ENCODE data around the gene F8.
"Not testable (repeated sequence)": the region's sequence is repeated elsewhere in the genome, so short reads cannot be mapped to it uniquely, and the experiment has no call there.

F8 gene

DNA sequence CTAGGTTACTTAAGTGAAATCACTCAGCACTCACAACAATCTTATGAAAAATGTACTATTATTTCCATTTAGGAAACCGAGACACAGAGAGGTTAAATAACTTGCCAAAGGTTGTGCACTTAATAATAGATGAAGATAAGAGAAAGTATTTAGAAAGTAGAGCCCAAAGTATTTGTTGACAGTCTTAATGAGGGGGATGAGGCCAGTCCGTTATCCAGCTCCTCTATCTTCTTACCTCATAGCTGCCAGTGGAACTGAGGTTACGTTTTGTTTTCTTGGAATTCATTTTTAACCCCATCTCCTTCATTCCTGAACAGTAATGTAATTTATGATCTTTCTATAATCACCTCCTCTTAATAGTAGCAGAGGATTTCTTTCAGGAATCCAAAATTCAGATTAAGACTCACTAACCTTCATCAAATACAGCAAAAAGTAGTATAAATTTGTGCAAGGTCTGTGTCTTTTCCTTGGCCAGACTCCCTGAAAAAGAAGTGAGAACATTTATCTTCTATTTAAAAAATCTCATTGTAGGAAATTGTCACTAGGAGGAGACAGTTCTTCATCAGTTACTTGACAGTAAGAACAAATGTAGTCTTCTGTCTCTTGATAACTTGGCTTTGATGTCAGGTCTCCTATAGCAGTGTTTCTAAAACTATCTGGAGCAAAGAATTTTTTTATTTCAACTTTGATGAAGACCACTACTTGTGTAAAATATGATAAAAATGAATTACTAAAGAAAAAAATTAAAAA, 35.5 kb downstream of the F8 start:
- DNase-seq (ENCODE audit: low read depth in 2 of 2) = no peak

DNA sequence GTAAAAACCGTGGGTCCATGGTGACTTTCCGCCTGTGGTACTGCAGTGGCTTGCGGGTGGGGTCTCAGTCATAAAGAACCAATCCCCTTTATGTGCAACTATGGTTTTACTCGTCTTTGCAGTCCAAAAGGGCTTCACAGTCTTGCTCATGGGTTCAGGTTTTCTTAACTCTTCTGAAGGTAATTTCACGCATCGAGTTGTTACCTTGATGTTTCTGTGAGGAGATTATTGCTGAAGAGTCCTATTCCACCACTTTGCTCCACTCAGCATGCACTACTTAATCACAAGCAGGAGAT, 41.5 kb downstream of the F8 start:
- DNase-seq (ENCODE audit: low read depth in 2 of 2) = no peak

DNA sequence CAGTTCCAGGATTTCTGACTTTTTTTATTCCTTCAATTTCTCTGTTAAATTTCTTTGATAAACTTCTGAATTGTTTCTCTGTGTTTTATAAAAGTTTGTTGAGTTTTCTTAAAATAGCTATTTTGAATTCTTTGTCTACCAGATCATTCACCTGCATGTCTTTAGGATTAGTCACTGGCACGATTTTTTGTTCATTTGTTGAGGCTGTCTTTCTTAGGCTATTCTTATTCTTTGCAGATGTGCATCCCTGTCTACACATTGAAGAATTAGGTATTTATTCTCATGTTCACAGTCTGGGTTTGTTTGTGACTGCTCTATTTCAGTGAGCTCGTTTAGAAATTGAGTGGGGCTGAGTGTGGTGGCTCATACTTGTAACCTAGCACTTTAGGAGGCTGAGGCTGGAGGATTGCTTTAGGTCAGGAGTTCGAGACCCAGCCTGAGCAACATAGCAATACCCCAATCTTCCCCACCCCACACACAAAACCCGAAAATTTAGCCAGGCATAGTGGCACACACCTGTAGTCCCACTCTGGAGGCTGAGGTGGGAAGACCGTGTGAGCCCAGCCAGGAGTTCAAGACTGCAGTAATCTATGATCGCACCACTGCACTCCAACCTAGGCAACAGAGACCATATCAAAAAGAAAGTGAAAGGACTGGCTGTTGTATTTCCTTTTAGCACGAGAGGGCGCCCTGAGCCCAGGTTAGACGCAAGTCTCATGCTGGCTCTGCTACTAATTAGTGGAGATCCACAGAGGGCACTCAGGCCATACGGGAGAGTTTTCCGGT, 42.0 kb downstream of the F8 start:
- DNase-seq (ENCODE audit: low read depth in 2 of 2) = peak; percentile 51 to 59

DNA sequence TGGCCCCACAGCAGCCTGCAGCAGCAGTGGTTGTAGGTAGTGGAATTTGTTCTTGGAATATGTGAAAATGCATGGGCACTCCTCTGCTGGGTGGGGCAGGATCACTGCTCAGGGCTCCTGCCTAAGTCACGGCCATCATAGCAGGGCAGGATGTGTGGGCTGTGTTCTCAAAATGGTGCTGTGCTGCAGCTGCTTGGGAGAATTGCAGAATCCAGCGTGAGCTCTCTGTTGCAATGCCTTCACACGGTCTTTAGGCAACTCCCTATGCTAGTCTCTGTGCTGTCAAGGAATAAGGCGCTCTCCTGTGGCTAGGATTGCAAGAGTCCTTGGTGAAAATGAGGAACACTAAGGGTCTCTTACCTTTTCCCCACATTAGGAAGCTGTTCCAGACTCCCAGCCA, 42.9 kb downstream of the F8 start:
- DNase-seq (ENCODE audit: low read depth in 2 of 2) = no peak

DNA sequence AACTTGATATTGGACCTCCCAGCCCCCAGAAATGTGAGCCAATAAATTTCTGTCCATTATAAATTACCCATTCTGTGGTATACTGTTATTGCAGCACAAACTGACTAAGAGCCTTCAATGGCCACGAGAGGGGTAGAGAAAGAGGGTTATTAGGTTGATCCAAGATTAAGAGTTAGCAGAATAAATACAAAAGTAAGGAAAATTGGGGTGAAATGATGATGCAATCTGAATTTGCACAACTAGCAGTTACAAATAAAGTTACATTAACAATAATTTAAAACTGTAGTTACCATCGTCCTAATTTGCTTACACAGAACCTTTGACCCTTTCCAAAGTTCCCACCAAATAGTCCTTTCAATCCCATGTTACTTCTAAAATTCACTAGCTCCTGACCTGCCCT, 54.2 kb downstream of the F8 start:
- DNase-seq (ENCODE audit: low read depth in 2 of 2) = no peak

DNA sequence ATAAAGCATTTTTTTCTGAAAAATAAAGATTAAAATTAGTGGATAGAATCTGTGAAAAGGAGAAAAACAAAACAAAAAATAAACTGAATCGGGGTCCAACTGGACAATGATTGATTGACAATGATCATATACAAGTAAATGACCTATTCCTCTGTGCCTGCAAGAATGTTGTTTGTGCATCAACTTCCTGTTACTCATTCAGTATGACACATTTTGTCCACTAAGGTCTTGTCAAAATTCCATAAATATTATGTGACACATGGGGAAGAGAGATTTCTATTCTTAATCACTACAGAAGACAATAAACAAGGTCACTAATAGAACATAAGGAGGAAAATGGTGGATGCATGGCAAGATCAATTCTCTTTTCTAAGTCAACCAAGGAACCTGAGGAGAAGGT, 54.9 kb downstream of the F8 start:
- DNase-seq (ENCODE audit: low read depth in 2 of 2) = no peak

DNA sequence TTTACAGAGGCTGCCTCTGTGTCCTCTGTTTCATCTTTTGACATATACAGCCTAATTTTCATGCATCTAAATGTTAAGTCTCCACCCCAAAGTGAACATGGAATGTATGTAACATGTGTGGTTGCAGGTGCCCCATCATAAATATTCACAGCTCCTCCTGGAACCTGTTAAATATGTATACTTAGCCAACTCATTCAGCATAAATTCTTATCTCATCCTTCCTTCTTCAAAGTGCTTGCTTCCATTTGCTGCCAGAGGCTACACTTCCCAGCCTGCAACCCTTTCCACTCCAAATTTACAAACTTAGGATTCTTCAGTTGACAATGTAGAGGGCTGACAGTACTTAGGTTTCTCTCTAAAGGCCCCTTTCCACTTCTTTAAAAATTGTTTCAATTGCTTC, 60.6 kb downstream of the F8 start:
- DNase-seq (ENCODE audit: low read depth in 2 of 2) = no peak

DNA sequence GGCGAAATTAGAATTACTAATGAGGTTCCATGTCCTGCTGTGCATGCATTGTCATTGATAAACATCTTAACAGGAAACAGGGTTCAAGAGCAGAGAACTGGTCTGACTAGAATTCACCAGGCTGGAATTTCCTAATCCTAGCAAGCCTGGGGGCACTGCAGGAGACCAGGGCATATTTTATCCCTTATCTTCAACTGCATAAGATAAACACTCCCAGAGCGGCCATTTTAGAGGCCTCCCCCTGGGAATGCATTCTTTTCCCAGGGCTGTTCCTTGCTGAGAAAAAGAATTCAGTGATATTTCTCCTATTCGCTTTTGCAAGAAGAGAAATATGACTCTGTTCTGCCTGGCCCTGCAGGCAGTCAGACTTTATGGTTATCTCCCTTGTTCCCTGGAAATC, 66.7 kb downstream of the F8 start:
- DNase-seq (ENCODE audit: low read depth in 2 of 2) = not testable (repeated sequence)

DNA sequence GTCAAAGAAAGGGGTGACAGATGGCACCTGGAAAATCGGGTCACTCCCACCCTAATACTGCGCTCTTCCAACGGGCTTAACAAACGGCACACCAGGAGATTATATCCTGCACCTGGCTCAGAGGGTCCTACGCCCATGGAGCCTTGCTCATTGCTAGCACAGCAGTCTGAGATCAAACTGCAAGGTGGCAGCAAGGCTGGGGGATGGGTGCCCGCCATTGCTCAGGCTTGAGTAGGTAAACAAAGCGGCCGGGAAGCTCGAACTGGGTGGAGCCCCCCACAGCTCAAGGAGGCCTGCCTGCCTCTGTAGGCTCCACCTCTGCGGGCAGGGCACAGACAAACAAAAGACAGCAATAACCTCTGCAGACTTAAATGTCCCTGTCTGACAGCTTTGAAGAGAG, 83.3 kb downstream of the F8 start:
- not testable (repeated sequence) for DNase-seq (ENCODE audit: low read depth in 2 of 2)

DNA sequence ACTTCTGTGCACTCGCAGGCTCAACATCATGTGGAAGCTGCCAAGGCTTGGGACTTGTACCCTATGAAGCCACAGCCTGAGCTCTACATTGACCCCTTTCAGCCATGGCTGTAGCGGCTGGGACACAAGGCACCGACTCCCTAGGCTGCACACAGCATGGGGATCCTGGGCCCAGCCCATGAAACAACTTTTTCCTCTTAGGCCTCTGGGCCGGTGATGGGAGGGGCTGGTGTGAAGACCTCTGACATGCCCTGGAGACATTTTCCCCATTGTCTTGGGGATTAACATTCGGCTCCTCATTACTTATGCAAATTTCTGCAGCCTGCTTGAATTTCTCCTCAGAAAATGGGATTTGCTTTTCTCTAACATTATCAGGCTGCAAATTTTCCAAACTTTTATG, 97.8 kb downstream of the F8 start:
- not testable (repeated sequence) for DNase-seq (ENCODE audit: low read depth in 2 of 2)

DNA sequence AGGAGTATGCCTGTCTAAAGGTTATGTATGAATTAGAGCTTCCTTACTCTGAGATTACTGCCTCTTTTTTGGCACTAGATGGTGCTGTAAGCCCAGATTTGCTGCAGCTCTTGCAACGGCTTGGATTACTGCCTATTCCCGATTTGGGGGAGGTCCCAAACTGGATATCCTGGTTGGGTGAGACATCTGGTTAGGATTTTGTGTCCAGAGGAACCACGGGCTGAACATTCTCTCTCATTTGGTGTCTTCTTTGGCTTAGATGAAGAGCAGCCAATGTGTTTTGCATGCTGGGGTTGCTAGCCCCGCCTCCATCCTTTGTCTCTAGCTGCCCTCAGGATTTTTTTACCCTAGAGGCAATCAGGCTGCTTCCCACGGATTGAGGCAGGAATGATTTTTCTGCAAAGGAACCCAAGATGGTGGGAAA, 104.5 kb downstream of the F8 start:
- no peak for DNase-seq (ENCODE audit: low read depth in 2 of 2)

DNA sequence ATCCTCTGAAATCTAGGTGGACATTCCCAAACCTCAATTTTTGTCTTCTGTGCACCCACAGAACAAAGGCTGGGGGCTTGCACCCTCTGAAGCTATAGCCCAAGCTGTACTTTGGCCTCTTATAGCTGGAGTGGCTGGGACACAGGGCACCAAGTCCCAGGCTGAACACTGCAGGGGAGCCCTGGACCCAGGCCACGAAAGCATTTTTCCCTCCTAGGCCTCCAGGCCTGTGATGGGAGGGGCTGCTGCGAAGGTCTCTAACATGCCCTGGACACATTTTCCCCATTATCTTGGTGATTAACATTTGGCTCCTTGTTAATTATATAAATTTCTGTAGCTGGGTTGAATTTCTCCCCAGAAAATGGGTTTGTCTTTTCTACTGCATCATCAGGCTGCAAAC, 108.5 kb downstream of the F8 start:
- no peak for DNase-seq (ENCODE audit: low read depth in 2 of 2)

DNA sequence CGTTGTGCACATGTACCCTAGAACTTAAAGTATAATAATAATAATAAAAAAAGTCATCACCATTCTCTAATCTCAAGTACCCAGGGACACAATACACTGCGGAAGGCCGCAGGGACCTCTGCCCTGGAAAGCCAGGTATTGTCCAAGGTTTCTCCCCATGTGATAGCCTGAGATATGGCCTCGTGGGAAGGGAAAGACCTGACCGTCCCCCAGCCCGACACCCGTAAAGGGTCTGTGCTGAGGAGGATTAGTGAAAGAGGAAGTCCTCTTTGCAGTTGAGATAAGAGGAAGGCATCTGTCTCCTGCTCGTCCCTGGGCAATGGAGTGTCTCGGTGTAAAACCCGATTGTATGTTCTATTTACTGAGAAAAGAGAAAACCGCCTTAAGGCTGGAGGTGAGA, 112.0 kb downstream of the F8 start:
- not testable (repeated sequence) for DNase-seq (ENCODE audit: low read depth in 2 of 2)

DNA sequence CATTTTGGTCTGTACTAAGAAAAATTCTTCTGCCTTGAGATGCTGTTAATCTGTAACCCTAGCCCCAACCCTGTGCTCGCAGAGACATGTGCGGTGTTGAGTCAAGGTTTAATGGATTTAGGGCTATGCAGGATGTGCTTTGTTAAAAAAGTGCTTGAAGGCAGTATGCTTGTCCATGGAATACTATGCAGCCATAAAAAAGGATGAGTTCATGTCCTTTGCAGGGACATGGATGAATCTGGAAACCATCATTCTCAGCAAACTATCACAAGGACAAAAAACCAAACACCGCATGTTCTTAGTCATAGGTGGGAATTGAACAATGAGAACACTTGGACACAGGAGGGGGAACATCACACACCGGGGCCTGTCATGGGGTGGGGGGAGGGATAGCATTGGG, 112.5 kb downstream of the F8 start:
- DNase-seq (ENCODE audit: low read depth in 2 of 2) = not testable (repeated sequence)

DNA sequence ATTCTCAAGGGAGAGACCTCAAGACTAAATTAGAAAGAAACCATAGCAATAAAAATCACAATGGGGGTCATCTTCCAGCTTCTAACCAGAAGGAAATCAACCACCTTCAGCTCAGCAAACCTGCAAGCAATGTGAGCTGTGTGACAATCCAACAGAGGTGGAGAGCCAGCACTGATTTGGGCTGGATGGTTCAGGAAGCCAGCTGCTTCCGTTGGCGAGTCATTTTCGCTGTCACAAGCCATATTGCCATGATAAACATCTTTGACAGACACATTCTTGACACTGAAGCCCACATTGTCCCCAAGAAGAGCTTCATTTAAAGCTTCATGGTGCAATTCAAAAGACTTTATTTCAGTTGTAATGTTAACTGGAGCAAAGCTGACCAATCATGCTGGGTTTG, 113.7 kb downstream of the F8 start:
- no peak for DNase-seq (ENCODE audit: low read depth in 2 of 2)

DNA sequence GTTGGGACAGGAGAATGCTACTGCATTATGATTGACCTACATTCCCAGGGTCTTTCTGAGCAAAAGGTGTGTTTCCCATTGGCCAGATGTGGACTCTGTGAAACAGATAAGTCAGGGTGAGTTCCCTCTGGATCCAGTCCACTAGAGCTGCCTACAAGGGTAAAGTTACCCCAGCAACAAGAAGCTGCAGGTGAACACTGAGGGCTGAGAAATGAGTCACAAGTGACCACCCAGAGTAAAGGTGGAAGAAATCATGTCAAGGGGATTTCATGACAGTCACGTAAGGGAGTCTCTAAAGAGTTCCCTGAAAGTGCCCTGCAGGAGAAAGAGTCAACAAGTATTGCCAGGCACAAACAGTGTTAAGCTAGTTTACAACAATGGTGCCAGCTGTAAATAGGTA, 120.1 kb downstream of the F8 start:
- no peak for DNase-seq (ENCODE audit: low read depth in 2 of 2)

DNA sequence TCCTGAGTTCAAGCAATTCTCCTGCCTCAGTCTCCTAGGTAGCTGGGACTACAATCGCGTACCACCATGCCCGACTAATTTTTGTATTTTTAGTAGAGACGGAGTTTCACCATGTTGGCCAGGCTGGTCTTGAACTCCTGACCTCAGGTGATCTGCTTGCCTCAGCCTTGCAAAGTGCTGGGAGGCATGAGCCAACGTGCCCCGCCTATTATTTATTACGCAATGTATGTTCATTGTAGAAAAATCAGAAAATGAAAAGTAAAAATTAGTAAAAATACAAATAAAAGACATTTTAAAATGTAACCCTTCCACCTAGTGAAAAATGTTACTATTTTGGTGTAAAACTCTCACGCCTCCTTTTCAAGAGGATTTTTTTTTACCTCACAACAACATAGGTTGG, 122.2 kb downstream of the F8 start:
- no peak for DNase-seq (ENCODE audit: low read depth in 2 of 2)

DNA sequence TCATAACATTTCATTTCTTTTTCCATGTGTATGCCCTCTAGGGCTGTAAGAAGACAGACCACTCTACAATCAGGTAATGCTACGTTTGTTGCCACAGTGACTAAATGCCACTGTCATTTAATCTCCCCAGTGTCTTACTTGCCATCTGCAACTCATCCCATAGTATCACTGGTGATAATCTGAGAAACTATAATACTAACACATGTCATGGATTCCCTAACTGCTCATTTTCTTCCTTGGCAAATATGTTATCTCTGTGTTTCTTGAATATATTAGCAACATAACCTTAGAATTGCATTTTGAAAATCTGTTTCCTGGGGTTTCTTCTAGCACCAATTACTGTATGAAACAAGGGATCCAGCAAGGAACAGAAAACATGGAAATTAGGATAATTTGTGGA, 130.2 kb downstream of the F8 start:
- no peak for DNase-seq (ENCODE audit: low read depth in 2 of 2)

DNA sequence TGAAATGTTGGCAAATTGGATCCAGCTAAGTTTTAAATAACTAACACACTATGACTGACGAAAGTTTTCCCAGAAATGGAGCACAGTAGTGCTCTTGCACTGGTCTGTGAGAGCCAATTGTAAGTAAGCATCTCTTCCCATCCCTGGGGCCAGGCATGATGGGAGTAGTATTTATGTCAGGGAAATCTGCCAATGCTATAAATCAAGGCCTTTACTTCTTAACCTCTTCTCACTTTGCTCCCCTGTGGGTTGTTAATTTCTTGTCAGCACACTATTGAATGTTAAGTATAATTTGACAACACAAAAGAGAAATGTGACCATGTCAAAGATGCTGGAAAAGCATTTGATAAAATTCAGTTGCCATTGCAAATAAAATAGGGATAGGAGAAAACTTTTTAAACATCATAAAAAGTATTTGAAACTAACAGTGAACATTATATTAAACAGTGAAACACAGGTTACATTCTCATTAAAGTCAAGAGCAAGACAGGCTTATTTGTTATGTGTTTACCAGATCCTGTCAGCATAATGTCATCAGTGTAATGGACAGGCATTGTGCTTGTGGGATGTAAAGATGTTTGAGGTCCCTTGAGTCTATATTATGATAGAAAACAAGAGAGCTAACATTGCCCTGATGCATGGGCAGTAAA, 131.4 kb downstream of the F8 start:
- no peak for DNase-seq (ENCODE audit: low read depth in 2 of 2)

DNA sequence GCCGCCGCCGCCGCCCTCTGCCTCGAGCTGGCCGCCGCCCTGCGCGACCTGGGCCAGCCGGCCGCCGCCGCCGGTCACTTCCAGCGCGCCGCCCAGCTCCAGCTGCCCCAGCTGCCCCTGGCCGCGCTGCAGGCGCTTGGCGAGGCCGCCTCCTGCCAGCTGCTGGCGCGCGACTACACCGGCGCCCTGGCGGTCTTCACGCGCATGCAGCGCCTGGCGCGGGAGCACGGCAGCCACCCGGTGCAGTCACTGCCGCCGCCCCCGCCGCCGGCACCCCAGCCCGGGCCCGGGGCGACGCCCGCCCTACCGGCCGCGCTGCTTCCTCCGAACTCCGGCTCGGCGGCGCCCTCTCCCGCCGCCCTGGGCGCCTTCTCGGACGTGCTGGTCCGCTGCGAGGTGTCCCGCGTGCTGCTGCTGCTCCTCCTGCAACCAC, 135.7 kb downstream of the F8 start:
- not testable (repeated sequence) for DNase-seq (ENCODE audit: low read depth in 2 of 2)

DNA sequence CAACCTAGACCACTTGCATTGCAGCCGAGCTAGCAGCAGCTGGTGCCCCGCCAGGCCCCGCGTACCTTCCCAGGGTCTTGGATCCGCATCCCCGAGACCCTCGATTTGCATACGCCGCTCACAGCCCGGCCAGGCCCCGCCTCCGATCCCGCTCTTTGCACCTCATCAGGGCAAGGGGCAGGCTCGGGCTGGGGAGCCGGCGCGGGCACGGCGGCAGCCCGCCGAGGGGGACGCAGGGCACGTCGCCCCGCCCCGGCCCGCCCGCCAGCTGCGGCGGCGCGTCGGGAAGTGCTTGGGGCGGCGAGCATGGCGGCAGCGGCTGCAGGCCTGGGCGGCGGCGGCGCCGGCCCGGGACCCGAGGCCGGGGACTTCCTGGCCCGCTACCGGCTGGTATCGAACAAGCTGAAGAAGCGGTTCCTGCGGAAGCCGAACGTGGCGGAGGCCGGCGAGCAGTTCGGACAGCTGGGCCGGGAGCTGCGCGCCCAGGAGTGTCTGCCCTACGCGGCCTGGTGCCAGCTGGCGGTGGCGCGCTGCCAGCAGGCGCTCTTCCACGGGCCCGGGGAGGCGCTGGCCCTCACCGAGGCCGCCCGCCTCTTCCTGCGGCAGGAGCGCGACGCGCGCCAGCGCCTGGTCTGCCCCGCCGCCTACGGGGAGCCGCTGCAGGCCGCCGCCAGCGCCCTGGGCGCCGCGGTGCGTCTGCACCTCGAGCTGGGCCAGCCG, 136.3 kb downstream of the F8 start, which contains the start of gene F8A1:
F8A1 (plus strand) TSS at position 287 of the 720 bp plus-strand sequence; CDS start at position 307, 20 bp downstream.
- peak; percentile 26 to 38 for DNase-seq (ENCODE audit: low read depth in 2 of 2)

DNA sequence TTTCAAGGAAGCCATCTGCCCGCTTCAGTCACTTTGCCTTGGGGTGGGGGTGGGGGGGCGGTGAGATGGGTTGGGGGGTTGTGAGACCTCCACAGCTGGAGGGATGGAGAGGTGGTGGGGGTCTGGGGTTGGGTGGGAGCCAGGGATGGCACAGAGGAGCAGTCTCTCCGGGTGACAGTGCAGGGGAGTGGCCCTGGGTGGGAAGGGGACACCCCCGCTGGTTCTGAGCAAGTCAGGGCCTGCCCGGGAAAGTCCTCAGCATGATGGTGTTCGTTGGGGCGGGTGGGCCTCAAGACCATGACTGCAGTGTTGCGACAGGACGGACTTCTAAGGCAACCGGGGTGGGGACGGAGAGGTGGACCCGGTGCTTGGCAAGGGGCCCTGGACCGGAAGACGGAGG, 137.0 kb downstream of the F8 start:
- DNase-seq (ENCODE audit: low read depth in 2 of 2) = not testable (repeated sequence)
